Large intestine (tissue), 3 donors: ENCODE results near the gene HOXC9. TPM values are rescaled to one million over a fixed set of nuclear protein-coding genes. Genes with fewer than 3 reads are reported as not detected.

ENCODE experiments used
- DNase-seq, 2 donors: peaks; one replicate each; pipeline versions ENCODE4 v3.0.0 to v3.0.0-alpha.2; 2013
- H3K27ac ChIP-seq: one replicate; pipeline ENCODE4 v1.5.1; 2013; ENCODE audit warnings: low read length
- H3K27me3 ChIP-seq: 2 replicates; pipeline ENCODE4 v1.6.1; 2013; ENCODE audit warnings: low read length; ENCODE audit not compliant: control insufficient read depth, insufficient read depth
- H3K36me3 ChIP-seq: 2 replicates; pipeline ENCODE4 v1.6.1; 2013; ENCODE audit warnings: low read length; ENCODE audit not compliant: control insufficient read depth, insufficient read depth
- H3K4me1 ChIP-seq: one replicate; pipeline ENCODE4 v1.6.1; 2013; ENCODE audit warnings: low read length; ENCODE audit not compliant: control insufficient read depth, insufficient read depth
- H3K4me3 ChIP-seq: one replicate; pipeline ENCODE4 v1.5.1; 2013; ENCODE audit warnings: low read length
- H3K9me3 ChIP-seq: one replicate; pipeline ENCODE4 v1.6.1; 2013; ENCODE audit warnings: mild to moderate bottlenecking, low read depth, low read length, moderate library complexity; ENCODE audit not compliant: control insufficient read depth
- WGBS: methylation state at CpG from one replicate; pipeline ENCODE4 v1.1.5; 2013; ENCODE audit warnings: low lambda C conversion rate; ENCODE audit not compliant: insufficient coverage; 5-methylcytosine and 5-hydroxymethylcytosine counted together
- polyA plus RNA-seq: library from polyadenylated mRNA; unstranded; fragments of 120-200 nt; gene quantifications from one replicate; pipeline ENCODE4 v1.2.1, GENCODE V29; 2013

Gene HOXC9
- polyA plus RNA-seq, 1 donor, result 0.51 TPM

DNA sequence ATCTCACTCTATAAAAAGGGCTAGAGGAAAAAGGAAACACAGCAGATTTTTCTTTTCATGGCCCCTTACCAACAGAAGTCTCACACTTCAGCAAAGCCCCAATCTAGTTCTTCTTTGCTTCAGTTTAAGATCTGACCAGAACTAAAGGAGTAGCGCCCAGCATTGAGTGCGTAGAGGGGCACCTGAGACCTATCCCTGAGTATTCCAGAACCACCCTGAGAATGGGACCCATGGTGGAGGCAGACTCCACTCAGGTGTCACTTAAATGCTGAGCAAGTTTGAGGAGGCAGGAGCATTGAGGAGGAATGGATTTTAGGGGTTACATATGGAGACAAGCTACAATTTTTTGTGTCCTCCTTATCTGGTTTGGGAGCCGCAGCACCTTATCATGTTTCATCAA, 28.8 kb upstream of the HOXC9 start:
- Histone ChIP-seq H3K4me1 (peaks cover 17% of the 10 kb centered on the region), H3K36me3 (no peaks in the 10 kb centered on the region), H3K9me3 (peaks cover 18% of the 10 kb centered on the region), H3K4me3 (no peak overlapping the region), H3K27ac (no peak overlapping the region), H3K27me3 (peaks cover 100% of the 10 kb centered on the region)
- DNase-seq, result no peak
- no CpG with 5 or more reads among the region's 3 CpGs for WGBS

DNA sequence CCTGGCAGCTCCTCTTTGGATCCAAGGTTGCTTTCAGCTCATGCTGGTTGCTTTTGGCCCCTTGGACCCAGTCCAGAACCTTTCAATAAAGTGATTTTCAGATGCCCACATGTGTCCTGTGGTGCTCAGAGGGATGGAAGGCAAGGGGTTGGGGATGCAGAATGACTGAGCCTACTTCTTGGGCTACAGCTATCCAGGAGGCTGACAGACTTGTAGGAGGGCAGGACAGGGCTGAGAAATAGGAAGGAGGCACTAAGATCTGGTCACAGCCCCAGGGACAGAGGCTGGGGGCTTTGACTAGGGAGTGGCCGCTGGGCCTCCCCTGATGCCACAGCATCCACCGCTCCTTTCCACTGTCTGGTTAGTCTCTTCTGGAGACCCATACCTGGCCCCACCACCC, 28.3 kb upstream of the HOXC9 start:
- no peaks in the 10 kb centered on the region for H3K36me3 ChIP-seq
- WGBS, result no CpG with 5 or more reads among the region's 2 CpGs
- DNase-seq, result no peak
- H3K4me1 ChIP-seq, result peaks cover 17% of the 10 kb centered on the region
- H3K27me3 ChIP-seq, result peaks cover 100% of the 10 kb centered on the region
- no peak overlapping the region for H3K27ac ChIP-seq
- H3K4me3 ChIP-seq, result no peak overlapping the region
- peaks cover 19% of the 10 kb centered on the region for H3K9me3 ChIP-seq

DNA sequence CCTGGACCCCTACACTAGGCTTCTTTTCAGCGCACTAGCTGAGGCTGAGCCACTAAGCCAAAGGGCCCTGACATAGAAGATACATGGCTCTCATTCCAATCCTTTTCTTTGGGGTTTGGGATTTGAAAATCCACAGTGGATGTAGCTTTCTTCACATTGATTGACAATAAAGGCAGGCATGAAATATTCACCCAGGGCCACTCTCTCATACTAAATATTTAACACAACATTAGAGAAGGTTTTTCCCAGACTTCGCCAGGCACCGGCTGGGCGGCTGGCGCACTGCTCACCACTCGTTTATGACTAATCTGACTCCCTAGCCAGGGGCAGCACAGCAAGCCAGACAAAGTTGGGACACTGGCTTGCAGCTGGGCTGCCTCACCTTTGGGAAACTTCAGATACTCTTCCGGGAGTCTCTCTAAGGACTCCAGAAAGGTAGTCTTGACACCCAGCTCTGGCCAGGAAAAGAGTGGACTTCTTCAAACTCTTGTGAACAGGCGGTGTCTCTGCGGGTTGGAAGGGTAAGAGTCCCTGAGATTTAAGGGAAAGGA, 27.7 kb upstream of the HOXC9 start:
- peaks cover 18% of the 10 kb centered on the region for H3K9me3 ChIP-seq
- H3K27me3 ChIP-seq, result peaks cover 100% of the 10 kb centered on the region
- H3K27ac ChIP-seq, result no peak overlapping the region
- H3K4me1 ChIP-seq, result peaks cover 17% of the 10 kb centered on the region
- no peaks in the 10 kb centered on the region for H3K36me3 ChIP-seq
- no peak overlapping the region for H3K4me3 ChIP-seq
- no CpG with 5 or more reads among the region's 9 CpGs for WGBS
- DNase-seq, result no peak

DNA sequence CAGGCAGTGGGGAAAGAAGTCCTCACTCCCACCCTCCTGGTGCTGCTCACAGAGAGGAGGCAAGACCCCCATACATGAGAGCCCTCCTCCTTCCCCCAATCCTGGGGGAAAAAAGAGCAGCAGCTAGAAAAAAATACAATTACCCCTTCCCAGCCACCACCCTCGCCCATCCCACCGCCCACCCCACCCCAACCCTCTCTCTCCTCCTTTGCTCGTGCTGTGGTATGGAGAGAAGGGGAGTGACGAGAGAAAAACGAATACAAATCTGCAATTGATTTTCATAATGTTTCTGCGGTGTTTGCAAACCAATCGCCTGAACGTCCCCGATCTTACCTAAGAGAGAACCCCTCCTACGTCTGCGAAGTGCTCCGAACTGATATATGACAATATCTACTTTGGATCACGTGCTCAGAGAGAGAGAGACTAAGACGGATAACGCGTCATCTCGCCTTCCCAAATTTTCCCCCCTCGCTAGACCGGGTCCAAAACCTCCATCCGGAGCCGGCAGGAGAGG, 27.2 kb upstream of the HOXC9 start, which contains the start of gene HOXC11:
TSS of gene HOXC11 (plus strand) at position 405 of the 514 bp plus-strand sequence. CDS start 116 bp downstream, outside the sequence.
- H3K36me3 ChIP-seq, result no peaks in the 10 kb centered on the region
- H3K27ac ChIP-seq, result no peak within 1 kb of the TSS
- peak within 1 kb of the TSS; percentile 45 for H3K4me3 ChIP-seq
- peaks cover 18% of the 10 kb centered on the region for H3K9me3 ChIP-seq
- no peak for DNase-seq
- H3K27me3 ChIP-seq, result peaks cover 100% of the 10 kb centered on the region
- peaks cover 17% of the 10 kb centered on the region for H3K4me1 ChIP-seq
- WGBS, result no CpG with 5 or more reads among the region's 21 CpGs

DNA sequence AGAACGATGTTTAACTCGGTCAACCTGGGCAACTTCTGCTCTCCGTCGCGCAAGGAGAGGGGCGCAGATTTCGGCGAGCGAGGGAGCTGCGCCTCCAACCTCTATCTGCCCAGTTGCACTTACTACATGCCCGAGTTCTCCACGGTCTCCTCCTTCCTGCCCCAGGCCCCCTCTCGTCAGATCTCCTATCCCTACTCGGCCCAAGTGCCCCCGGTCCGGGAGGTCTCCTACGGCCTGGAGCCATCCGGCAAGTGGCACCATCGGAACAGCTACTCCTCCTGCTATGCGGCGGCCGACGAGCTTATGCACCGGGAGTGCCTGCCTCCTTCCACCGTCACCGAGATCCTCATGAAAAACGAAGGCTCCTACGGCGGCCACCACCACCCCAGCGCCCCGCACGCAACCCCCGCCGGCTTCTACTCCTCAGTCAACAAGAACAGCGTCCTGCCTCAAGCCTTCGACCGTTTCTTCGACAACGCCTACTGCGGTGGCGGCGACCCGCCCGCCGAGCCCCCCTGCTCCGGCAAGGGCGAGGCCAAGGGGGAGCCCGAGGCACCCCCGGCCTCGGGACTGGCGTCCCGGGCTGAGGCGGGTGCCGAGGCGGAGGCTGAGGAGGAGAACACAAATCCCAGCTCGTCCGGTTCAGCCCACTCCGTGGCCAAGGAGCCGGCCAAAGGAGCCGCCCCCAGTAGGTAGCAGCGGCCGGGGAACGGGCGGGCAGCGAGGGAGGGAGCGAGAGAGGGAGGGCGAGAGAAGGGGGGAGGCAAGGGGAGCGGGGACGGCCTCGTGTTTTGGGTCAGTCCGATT, 26.5 kb upstream of the HOXC9 start:
- H3K4me3 ChIP-seq, result peak overlapping the region; percentile 45
- DNase-seq, result peak in 1 of 2 donors; percentile 59

DNA sequence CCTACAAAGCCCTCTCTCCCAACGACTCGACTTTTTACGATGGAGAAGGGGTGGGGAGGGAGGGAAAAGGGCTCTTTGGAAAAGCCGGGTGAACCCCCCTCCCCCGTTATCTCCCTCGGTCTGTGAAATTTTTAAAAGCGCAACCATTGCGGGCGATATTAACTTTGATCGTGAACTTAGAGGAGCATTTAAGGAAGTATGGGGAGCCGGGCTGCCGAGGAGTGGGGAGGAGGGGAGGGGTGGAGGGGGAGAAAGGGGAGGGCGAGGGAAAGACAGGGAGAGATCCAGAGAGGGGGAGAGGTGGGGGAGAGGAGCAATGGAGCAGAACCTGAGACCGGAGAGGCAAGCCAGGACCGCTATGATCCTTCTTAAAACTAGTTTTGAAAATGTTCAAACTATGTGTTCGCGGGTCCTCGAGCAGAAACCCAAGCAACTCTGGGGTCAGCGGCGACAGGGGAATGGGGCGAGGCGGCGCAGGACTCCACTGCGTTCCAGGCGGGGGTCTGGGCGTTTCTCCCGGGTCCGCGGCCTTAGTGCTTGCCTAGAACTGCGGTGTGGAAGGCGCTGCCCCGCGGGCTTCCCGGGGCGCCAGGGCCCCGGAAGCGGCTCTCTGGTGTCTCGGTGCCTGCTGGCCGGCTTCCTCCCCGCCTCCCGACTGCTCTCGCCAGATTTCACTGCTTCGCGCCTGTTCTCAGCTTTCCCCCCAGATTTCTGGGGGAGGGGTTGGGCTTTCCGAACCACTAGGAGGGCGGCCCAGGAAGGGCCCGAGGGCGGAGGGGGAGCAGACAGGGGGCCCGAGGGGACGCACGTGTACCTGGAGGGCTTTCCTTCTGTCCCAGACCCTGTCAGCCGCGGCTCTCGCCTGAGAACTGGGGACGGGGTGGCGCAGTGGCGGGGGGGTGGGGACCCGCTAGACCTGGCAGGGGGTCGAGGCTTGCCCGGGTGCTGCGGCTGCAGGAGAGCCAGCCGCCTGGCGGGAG, 25.6 kb upstream of the HOXC9 start, which contains the start of gene HOTAIR:
TSS of gene HOTAIR (minus strand) at position 871 of the 980 bp plus-strand sequence.
- DNase-seq, result peak in 1 of 2 donors; percentile 63
- Histone ChIP-seq H3K27me3 (peaks cover 98% of the 10 kb centered on the region), H3K27ac (no peak within 1 kb of the TSS), H3K9me3 (peaks cover 18% of the 10 kb centered on the region), H3K4me1 (peaks cover 22% of the 10 kb centered on the region), H3K36me3 (no peaks in the 10 kb centered on the region), H3K4me3 (peak within 1 kb of the TSS; percentile 45)
- WGBS, result no CpG with 5 or more reads among the region's 63 CpGs

More for the DNA sequence above, 26.5 kb upstream of the HOXC9 start:
- Histone ChIP-seq H3K9me3 (peaks cover 18% of the 10 kb centered on the region), H3K27ac (no peak overlapping the region), H3K36me3 (no peaks in the 10 kb centered on the region), H3K4me1 (peaks cover 17% of the 10 kb centered on the region), H3K27me3 (peaks cover 98% of the 10 kb centered on the region)
- no CpG with 5 or more reads among the region's 71 CpGs for WGBS

DNA sequence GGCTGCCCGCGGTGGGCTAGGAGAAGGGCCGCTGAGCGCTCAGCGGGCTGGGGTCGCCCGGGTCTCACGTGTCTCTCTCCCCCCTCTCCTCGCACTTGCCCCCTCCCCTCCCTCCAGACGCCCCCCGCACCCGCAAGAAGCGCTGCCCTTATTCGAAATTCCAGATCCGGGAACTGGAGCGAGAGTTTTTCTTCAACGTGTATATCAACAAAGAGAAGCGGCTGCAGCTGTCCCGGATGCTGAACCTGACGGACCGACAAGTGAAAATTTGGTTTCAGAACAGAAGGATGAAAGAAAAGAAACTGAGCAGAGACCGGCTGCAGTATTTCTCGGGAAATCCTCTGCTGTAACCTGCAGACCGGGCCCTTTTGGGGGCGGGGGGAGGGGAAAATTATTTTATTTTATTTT, 24.9 kb upstream of the HOXC9 start:
- H3K4me3 ChIP-seq, result peak overlapping the region; percentile 45
- no peak overlapping the region for H3K27ac ChIP-seq
- peaks cover 29% of the 10 kb centered on the region for H3K4me1 ChIP-seq
- peaks cover 98% of the 10 kb centered on the region for H3K27me3 ChIP-seq
- DNase-seq, result no peak
- peaks cover 18% of the 10 kb centered on the region for H3K9me3 ChIP-seq
- H3K36me3 ChIP-seq, result no peaks in the 10 kb centered on the region
- WGBS, result no CpG with 5 or more reads among the region's 25 CpGs

DNA sequence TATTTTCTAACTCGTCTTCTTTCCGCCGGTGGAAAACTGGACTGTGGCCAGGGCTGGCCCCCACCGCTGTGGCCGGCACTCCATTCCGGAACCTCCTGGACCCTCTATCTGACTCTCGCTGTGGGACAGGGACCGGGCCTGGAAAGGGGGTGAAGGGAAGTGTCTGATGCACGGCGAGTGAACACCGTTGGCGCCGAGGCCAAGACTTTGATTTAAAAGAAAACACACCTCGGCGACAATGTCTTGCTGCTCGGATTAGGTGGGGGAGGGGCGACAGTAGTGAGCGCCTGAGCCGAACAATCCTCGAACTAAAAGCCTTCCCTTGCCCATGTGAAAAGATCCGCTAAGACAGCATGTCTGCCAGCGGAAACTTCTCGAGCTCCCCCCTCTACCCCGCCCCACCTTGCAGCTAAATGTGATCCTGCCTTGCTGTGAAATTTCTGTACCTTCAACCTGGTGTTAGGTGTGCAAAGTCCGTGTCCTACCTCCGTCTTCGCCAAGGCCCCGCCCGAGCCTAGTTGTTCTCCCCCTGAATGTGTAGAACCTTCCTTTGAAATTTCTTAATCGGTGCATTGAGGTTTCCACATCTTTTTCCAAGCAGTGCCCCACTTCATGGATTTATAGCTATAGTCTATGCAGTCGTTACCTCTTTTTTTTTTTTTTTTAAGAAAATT, 24.3 kb upstream of the HOXC9 start:
- no CpG with 5 or more reads among the region's 31 CpGs for whole genome bisulfite sequencing
- Histone ChIP-seq H3K27ac (no peak overlapping the region), H3K36me3 (no peaks in the 10 kb centered on the region), H3K4me3 (no peak overlapping the region), H3K27me3 (peaks cover 96% of the 10 kb centered on the region), H3K9me3 (peaks cover 18% of the 10 kb centered on the region), H3K4me1 (peaks cover 31% of the 10 kb centered on the region)
- DNase-seq, result peak in 1 of 2 donors; percentile 40

DNA sequence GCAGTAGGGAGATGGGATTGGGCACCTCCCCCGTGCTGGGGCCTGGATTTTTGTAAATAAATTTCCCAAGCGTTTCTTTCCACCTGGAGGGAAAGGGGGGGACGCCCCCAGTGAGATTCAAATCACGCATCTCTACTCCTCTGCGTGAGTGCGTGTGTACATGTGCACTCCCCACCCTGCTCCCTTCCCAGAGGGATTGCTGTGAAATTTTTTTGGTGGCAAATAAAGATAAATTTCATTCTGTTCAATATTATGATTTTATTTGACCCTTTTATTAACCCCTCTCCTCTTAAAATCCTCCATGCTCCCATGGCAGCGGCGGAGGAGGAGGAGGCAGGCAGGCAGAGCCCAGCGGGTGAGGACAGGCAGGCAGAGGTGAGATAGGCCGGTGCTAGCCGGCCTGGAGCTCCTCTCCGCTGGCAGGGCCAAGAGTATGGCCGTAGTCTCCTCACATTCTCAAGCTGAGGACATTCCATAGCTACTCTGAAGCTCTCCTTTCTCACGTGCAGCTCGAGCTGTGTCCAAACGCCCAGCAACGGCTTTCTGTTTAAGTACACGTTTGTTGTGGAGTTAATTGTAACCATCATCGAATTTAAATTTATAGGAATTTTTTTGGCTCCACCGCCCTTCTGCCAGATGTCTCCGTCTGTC, 23.7 kb upstream of the HOXC9 start:
- Histone ChIP-seq H3K4me1 (peaks cover 31% of the 10 kb centered on the region), H3K36me3 (no peaks in the 10 kb centered on the region), H3K9me3 (peaks cover 18% of the 10 kb centered on the region), H3K27ac (no peak overlapping the region), H3K27me3 (peaks cover 96% of the 10 kb centered on the region), H3K4me3 (no peak overlapping the region)
- WGBS, result 40% methylated on average over 1 of the region's 21 CpGs
- no peak for DNase-seq
